Activated B cell treated with CpG ODN at 0.5 μM for 24 hours (primary cell): ENCODE data around the gene NEURL2. TPM values are rescaled to one million over a fixed set of nuclear protein-coding genes. Genes with fewer than 3 reads are reported as not detected.

Source experiments
- ATAC-seq: fragments of 200-7000 bp; cut with Tn5 transposase; one replicate; pipeline ENCODE4 v1.10.0; 2021; ENCODE audit warnings: low read depth, mild to moderate bottlenecking, moderate library complexity
- CTCF ChIA-PET: fragments of 350-600 bp; sonication (Branson Sonifier 250); formaldehyde crosslinking; loops from one replicate; lab custom pipeline; 2021; ENCODE audit warnings: antibody characterized with exemption; lab: Charles Lee
- POLR2A ChIA-PET: fragments of 350-600 bp; sonication (Branson Sonifier 250); formaldehyde crosslinking; loops from one replicate; lab custom pipeline; 2021; ENCODE audit warnings: antibody characterized with exemption; lab: Charles Lee
- DNase-seq: peaks from one replicate; pipeline ENCODE4 v3.0.0; 2022
- H3K27ac Mint-ChIP-seq: one replicate; pipeline ENCODE4 v1.8.0; 2020; ENCODE audit warnings: mixed read lengths
- H3K27me3 Mint-ChIP-seq: one replicate; pipeline ENCODE4 v1.8.0; 2021; ENCODE audit warnings: mixed read lengths
- H3K36me3 Mint-ChIP-seq: one replicate; pipeline ENCODE4 v1.8.0; 2021; ENCODE audit warnings: low read depth, mixed read lengths
- H3K4me1 Mint-ChIP-seq: one replicate; pipeline ENCODE4 v1.8.0; 2021; ENCODE audit warnings: mixed read lengths
- H3K4me3 Mint-ChIP-seq: one replicate; pipeline ENCODE4 v1.8.0; 2020; ENCODE audit warnings: mild to moderate bottlenecking, mixed read lengths
- H3K9me3 Mint-ChIP-seq: one replicate; pipeline ENCODE4 v1.8.0; 2020; ENCODE audit warnings: mixed read lengths
- CTCF ChIP-seq: fragments of 200-600 bp; IDR thresholded peaks from one replicate; pipeline ENCODE4 v1.8.0; 2022; ENCODE audit warnings: antibody characterized with exemption, mild to moderate bottlenecking
- intact Hi-C: fragments of 100-400 bp; cut with micrococcal nuclease; formaldehyde crosslinking; loops from one replicate; pipeline ENCODE4 v1.15.1; 2024
- total RNA-seq: library from RNA; stranded (reverse); gene quantifications from 2 replicates; pipeline ENCODE4 v1.2.3, GENCODE V29; 2022

The NEURL2 gene
- total RNA-seq, 1 donor from 2014 or later: 2.0 TPM

DNA sequence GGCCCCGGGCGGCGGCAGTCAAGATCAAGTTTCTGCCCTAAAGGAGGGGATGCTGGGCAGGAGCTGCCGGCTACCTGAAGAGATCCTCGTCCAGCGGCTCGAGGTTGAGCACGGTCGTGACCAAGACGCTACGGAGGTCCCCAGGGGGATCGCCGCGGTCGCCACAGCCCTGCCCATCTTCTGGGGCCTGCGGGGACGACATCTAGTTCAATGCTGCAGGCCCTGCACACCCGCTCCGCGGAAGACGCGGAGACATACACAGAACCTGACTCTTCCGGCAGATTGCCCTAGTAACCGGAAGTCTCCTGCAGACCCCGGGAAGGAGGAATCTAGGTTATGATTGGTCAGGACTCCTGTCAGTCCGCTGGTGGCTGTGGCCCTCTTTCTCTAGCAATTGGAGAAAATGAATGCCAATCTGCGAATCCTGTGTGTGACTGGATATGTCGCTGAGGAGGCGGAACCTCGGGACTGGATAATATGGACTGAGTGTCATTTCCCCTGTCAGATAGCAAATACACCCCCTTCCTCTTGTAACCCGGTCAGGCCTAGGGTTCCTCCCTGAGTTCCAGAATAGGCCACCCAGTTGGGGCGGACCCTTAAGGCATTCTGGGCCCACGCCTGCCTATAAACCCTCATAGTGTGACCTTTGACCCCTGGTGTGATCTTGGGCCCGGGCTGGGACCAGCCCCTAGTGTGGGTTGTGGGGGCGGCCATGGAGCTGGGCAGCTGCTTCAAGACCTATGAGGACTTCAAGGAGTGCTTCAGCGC lies 33.7 kb downstream of the NEURL2 start, which contains the start of the genes ACOT8 and ZSWIM3:
Gene ACOT8 (minus strand): TSS at position 279 of the 768 bp plus-strand sequence. CDS start 77 bp downstream, at position 202.
Gene ZSWIM3 (plus strand): TSS at position 501 of the 768 bp plus-strand sequence. CDS start 212 bp downstream, at position 713.
- peak within 1 kb of the TSS; percentile 94 for H3K27ac Mint-ChIP-seq
- ChIA-PET CTCF (interaction anchor here (1.5 kb wide), 1 partner anchor 15 kb away, joined by 5 read pairs; no protein-coding TSS in a partner anchor), POLR2A (interaction anchor here (0.6 to 2.6 kb wide), 20 partner anchors 8 to 507 kb away, joined by 3 to 39 read pairs (median 4); partner anchors contain the start of genes CTSA, DNTTIP1, NEURL2 and PCIF1)
- DNase-seq (peak; percentile 67), ATAC-seq (peak; percentile 98)
- no peaks in the 10 kb centered on the region for H3K9me3 Mint-ChIP-seq
- H3K36me3 Mint-ChIP-seq: peaks cover 22% of the 10 kb centered on the region
- peaks cover 48% of the 10 kb centered on the region for H3K4me1 Mint-ChIP-seq
- no peaks in the 10 kb centered on the region for H3K27me3 Mint-ChIP-seq
- intact Hi-C loops: loop anchor here (1.0 to 2.0 kb wide), 8 partner anchors 15 to 232 kb away; partner anchors contain the start of genes CTSA, NCOA5, NEURL2 and UBE2C
- TF ChIP-seq CTCF: no peak
- peak within 1 kb of the TSS; percentile 94 for H3K4me3 Mint-ChIP-seq

GRCh38 chr20:45853484-45853883 lies 37.5 kb downstream of the NEURL2 start:
- no peak overlapping the region for H3K27ac Mint-ChIP-seq
- peaks cover 38% of the 10 kb centered on the region for H3K4me1 Mint-ChIP-seq
- CTCF ChIA-PET: no interaction called here
- no peak overlapping the region for H3K4me3 Mint-ChIP-seq
- H3K27me3 Mint-ChIP-seq: no peaks in the 10 kb centered on the region
- peaks cover 44% of the 10 kb centered on the region for H3K36me3 Mint-ChIP-seq
- DNase-seq (no peak), ATAC-seq (no peak)
- no peaks in the 10 kb centered on the region for H3K9me3 Mint-ChIP-seq
- POLR2A ChIA-PET: no interaction called here
- intact Hi-C loops: no loop called here
- no peak for TF ChIP-seq CTCF

- Mint-ChIP-seq H3K36me3 (peaks cover 47% of the 10 kb centered on the region), H3K4me1 (peaks cover 27% of the 10 kb centered on the region), H3K4me3 (no peak overlapping the region), H3K9me3 (no peaks in the 10 kb centered on the region), H3K27me3 (no peaks in the 10 kb centered on the region), H3K27ac (no peak overlapping the region)
- DNase-seq (no peak), ATAC-seq (no peak)
- no peak for TF ChIP-seq CTCF
- ChIA-PET POLR2A (interaction anchor here (0.7 to 0.8 kb wide), 2 partner anchors 32 to 83 kb away, joined by 3 to 4 read pairs; partner anchors contain the start of gene PCIF1), CTCF (no interaction called here)
- intact Hi-C loops: no loop called here
Measured at GRCh38 chr20:45852326-45852725, 38.7 kb downstream of the NEURL2 start.

DNA sequence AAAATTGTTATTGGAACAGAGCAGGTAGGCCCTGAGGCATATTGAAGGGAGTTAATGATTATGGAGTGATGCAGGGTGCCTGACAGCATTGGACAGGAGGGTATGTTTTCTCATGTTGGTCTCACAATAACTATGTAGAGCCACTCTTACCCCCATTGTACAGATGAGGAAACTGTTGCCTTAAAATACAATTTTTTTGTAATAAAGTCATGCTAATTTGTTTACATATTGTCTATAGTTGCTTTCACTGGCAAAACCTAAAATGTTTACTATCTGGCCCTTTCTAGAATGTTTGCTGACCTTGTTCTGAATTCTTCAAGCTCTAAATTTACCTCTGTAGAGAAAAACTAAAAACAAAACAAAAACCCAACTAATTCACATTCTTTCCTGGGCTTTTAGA lies 39.5 kb downstream of the NEURL2 start:
- H3K27me3 Mint-ChIP-seq: no peaks in the 10 kb centered on the region
- H3K4me3 Mint-ChIP-seq: no peak overlapping the region
- H3K36me3 Mint-ChIP-seq: peaks cover 45% of the 10 kb centered on the region
- H3K4me1 Mint-ChIP-seq: peaks cover 21% of the 10 kb centered on the region
- no peak for TF ChIP-seq CTCF
- no peak for ATAC-seq
- ChIA-PET CTCF (no interaction called here), POLR2A (interaction anchor here (0.6 kb wide), 1 partner anchor 25 kb away, joined by 3 read pairs; no protein-coding TSS in a partner anchor)
- intact Hi-C loops: no loop called here
- H3K27ac Mint-ChIP-seq: no peak overlapping the region
- DNase-seq: no peak
- no peaks in the 10 kb centered on the region for H3K9me3 Mint-ChIP-seq

- no peak for TF ChIP-seq CTCF
- no peak for DNase-seq
Measured at GRCh38 chr20:45850926-45851325, 40.1 kb downstream of the NEURL2 start.

More at GRCh38 chr20:45850926-45851325, 40.1 kb downstream of the NEURL2 start:
- H3K27me3 Mint-ChIP-seq: no peaks in the 10 kb centered on the region
- H3K4me1 Mint-ChIP-seq: peaks cover 15% of the 10 kb centered on the region
- H3K27ac Mint-ChIP-seq: no peak overlapping the region
- no peaks in the 10 kb centered on the region for H3K9me3 Mint-ChIP-seq
- POLR2A ChIA-PET: interaction anchor here (0.6 kb wide), 1 partner anchor 25 kb away, joined by 3 read pairs; no protein-coding TSS in a partner anchor
- CTCF ChIA-PET: no interaction called here
- no peak overlapping the region for H3K4me3 Mint-ChIP-seq
- intact Hi-C loops: no loop called here
- H3K36me3 Mint-ChIP-seq: peaks cover 51% of the 10 kb centered on the region
- ATAC-seq: no peak
